CD4-positive, alpha-beta T cell treated with Interleukin-1 beta for 1 hour (primary cell): ENCODE data around the gene OR4D9.

Experiments
- DNase-seq, 2 donors: peaks; one replicate each; pipeline ENCODE4 v3.0.0-alpha.2; 2020 to 2022

The OR4D9 gene

DNA sequence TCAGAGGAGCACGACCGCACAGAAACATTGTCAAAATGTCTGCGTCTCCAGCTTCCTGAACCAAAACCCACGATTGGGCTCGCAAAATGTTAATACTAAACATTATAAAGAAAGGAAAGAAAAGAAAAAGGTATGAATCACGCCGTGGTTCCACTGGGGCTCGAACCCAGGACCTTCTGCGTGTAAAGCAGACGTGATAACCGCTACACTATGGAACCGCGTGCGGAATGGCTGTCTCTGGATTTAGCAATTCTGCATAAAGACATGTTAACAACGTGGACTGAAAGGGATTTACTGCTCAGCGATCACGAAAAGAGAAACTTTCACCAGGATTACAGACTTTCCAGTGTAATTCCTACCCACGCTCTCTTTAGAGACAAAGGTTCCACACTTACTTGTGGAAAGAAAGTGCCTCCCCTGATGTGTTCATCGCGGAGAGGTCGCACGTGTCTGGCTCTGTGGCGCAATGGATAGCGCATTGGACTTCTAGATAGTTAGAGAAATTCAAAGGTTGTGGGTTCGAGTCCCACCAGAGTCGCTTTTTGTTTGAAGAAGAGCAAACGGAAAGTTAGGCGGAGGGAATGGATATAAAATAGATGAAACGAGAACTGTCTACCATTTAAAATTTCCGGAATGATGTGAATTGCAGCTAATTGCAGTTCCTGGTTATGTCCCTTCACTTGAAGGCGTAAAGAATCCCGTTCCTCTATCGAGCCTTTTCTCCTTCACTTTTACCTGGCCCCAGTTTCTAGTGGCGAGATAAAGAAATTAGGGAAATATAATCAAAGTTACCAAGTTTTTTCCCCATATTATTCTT, 39.7 kb downstream of the OR4D9 start:
- peak; percentile 82 to 86 for DNase-seq

DNA sequence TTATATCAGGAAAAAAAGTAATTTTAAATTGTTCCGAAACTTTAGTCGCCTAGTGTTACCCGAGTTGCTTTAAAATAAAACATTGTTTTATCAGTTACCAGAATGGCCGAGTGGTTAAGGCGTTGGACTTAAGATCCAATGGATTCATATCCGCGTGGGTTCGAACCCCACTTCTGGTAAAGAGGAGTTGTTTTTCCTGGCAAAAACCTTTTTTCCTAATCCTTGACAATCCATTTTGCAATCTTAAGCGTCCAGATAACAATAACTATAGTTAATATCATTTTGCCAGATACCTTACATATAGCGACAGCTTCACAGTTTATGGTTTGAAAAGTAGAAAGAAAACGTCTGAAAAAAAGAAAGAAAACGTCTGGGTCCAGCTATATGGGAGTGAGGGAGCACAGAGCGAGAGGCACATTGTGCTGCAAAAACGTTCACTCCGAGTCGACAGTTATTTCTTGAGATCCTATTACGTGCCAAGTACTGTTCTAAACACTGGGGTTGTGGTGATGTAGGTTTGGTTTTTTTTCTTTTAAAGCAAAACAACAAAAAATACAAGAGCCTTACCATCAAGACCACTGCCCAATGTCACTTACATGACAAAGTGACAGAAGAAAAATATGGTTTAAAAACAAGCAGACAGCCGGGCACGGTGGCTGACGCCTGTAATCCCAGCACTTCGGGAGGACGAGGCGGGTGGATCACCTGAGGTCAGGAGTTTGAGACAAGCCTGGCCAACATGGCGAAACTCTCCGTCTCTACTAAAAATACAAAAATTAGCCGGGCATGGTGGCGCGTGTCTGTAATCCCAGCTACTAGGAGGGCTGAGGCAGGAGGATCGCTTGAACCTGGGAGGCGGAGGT, 40.6 kb downstream of the OR4D9 start:
- DNase-seq = no peak

DNA sequence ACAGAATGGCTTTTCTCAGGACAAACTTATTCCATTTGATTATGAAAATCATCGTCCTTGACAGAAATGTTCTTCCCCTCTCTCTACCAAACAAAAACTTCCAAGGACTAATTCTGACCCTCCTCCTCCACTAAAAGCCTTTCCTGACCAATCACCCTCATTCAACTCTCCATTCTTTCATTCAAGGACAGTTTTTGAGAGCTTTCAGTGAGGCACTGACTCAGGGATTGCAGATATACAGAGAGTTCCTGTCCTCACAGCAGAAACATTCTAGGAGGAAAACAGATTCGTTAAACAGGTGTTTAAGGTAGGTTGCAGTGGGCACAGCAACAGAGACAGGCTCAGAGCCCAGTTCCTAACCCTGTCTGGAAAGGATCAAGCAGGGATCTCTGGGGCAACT, 41.5 kb downstream of the OR4D9 start:
- DNase-seq = no peak

DNA sequence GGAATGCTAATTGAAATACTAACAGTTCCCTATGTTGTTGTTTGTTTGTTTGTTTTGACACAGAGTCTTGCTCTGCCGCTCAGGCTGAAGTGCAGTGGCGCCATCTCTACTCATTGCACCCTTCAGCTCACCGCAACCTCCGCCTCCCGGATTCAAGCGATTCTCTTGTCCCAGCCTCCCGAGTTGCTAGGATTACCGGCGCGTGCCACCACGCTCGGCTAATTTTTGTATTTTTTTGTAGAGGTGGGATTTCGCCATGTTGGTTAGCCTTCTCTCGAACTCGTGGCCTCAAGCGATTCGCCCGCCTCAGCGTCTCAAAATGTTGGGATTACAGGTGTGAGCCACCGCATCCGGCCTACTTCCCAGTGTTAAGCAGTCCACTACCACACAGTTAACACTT, 42.0 kb downstream of the OR4D9 start:
- no peak for DNase-seq

DNA sequence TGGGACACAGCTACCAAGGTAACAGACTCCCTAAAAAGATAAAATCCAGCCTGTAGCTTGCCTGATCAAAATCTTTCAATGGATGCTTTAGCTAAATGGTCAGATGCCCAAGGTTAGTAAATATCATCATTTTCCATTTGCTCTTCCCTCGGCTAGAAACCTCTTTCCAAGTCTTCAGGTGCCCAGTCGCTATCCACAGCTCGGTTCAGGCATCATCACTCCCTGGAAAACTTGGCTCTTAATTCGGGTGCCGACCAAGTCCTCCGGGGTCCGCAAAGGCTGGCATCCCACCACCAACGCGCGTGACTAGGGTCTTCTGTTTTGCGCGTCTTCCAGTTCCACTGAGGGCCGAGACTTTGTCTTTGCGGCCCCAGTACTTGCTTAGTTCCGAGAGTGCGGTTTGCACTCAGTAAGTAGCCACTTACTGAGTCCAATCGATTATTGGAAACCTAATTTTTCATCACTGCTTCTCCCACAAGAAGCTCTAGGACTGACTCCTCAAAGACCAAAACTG, 44.3 kb downstream of the OR4D9 start:
- DNase-seq = no peak

DNA sequence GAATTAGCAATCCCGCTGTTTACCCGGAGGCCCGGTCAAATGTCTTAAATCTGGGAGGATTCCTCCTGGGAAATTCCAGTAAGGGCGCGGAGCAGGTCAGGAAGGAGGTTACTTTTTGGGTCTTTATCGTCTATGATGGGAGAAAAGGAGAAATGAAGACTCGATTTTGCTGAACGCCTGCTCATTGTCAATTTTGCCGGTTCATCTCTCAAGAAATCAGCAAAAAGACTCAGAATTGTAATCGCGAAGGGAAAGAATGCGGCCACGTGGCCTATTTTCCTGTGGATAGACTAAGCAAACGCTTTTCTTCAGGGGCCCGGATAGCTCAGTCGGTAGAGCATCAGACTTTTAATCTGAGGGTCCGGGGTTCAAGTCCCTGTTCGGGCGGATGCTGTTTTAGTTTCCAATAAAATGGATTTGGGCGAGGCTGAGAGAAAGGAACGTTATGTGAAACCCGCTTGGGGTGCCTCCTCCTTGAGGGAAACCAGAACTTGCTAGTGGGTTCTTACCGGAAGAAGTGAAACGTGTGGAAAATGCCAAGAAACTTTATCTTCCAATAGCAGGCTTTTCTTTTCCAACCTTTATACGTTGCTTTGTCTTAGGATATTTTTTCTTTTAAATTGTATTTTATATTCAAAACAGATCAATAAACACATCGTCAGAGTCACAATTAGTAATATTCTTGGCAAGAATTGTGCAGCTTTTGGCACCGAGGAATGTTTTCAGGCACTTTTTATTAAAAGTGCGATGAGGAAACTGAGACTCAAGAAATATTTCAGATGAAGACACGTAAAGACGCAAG, 45.0 kb downstream of the OR4D9 start:
- peak; percentile 66 to 69 for DNase-seq

DNA sequence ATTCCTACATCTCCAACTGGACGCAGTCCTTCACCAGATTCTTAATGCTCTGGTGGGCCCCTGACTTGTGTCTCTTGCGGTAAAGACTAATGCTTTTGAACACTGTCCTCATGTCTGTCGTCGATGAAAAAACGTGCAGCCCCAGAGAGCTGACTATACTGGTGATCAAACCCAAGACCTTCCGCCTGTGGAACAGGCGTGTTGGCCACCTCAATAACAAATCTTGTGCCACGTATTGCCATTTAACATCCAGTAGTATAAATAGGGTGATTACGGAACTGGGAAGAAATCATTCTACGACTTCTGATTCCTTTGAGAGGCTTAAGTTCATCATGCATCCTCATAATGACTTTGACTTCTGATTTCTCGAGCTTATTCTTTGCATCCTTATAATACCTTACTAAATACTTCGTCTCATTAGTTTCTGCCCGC, 45.6 kb downstream of the OR4D9 start:
- no peak for DNase-seq

DNA sequence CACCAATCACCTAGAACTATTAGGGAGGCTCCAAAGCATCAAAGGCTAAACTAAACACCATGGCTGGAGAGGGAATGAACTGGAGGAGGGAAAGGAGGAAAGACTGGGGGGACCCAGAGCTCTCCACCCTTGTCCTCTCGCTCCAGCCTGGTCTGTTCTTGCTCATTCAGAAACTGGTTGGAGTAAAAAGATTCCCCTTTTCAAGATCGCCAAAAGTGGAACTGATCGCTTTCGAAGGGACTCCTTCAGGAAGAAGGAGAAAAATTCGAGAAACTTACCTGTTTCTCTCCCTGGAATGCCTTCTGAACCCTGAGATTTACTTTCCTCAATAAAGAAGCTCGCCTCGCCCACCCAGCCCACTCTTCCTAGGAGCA, 46.9 kb downstream of the OR4D9 start:
- DNase-seq = no peak

DNA sequence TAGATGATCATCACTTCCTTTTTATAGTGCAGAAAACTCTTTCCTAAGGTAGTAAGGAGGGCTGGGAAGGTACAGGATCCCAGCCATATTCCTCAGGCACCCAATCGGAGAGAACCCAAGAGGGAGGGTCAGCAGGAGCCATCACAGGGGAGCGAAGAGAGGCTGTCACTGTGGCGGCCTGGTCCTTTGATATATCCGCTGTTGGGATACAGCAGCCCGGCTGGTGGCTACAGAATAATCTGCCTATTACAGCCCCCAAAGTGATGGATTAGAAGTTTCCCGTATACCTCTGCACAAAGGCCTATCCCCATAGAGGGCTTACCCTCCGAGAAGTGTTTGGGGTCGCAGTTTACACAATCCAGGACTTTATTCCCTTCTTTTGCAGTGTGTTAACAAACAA, 48.5 kb downstream of the OR4D9 start:
- DNase-seq = no peak

DNA sequence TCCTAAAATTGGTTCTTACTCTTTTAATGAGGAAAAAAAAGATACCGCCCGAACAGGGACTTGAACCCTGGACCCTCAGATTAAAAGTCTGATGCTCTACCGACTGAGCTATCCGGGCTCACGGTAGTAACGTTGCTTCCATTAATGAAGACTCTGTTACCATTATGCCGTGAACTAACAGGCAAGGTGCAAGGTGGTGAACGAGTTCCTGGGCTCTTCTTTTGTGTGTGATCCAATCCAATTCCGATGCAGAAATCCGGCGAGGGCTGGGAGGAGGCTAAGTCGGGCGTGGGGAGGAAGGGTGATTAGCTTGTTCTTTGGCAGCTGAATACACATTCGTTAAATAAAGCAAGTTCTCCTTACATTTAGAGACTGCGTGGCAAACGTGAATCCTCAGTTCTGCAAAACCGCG, 49.0 kb downstream of the OR4D9 start:
- DNase-seq = peak; percentile 69 to 84

DNA sequence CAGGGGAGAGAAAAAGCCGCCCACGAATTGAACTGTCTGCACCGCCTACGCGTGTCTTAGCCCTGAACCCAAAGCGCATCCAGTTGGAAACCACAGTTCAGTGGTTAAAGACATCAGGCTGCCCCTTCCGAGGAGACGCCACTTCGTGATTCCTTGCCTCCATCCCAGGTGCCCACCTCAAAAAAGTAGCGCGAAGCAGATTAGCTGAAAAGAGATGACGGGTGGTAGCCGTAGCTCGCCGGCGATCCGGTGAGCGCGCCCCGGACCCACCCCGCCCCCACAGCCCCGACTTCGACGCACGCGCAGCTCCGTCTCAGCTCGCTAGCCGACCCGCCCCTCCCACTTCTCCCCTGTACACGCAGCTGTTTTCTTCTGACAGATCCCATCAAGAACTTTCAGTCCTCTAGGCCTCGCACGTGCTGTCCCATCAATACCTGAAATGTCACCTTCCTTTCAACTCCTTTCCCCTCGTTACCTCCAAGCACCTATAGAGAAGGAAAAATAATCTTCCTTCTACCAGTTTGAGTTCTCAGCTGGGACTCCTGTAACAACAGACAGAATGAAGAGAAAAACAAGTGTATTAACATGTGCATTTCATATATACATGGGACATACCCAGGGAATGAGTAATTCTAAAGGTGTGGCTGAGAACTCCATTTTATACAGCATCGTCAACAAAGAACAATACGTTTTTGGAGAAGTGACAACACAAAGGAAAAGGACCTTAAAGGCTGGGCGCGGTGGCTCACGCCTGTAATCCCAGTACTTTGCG, 49.5 kb downstream of the OR4D9 start:
- DNase-seq = peak; percentile 83 to 84

DNA sequence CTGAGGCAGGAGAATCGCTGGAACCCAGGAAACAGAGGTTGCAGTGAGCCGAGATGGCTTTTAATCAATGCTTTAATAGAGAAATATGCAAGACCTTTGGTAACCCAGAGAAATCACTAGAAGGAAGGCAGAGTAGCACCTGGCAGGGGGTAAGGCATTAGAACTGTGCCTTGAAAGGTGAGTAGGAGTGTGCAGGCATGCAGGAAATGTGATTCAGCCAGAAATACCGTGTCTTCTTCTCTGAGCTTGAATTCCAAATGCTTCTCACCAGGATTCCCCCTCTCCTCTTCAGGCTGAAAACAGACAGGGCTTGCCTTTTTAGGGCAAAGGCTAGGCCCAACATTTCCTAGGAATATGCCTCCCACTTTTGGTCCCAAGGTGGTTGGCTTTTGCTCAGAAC, 51.0 kb downstream of the OR4D9 start:
- no peak for DNase-seq
